Measurements from ENCODE around the gene POLR2H.
"Not testable (repeated sequence)": the region's sequence is repeated elsewhere in the genome, so short reads cannot be mapped to it uniquely, and the experiment has no call there.

POLR2H gene

DNA sequence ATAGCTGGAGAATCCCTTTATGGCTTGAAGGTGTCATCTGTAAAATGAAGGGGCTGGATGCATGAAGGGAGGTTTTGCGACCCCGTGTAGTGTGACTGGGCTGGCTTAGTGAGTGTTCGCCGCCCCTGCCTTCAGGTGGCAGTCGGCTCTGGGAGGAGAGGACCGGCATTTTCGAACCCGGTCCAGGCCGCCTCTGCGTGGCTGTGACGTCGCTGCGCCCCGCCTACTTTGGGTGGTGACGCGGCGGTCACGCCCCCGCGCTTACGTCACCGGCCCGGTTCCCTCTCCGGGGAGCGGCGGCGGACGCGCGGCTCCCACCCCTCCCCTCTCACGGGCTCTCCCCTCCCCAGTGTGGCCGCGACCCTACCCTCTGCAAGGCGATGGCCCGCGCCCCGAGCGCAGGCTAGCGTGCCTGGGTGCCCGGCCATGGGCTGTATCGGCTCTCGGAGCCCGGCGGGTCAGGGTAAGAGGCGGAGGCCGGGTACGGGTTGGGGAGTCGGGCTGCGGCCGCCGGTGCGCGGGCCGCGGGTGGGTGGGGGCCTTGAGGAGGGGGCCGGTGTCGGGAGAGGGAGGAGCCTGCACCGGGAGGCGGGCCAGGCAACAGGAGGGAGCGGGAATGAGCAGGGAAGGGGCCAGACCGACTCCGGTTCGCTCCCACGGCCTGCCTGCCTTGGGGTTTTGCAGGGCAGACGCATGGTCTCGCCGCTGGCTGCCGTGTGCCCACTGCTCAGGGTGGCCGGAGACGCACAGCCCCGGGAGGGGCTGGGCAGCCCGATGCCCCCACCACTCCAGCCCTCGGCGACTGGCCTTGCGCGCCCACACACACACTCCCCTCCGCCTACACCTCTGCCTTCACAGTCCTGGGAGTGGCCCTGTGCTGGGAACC, 25.6 kb upstream of the POLR2H start:
- DNase-seq (ENCODE audit: low read depth) = peak; percentile 77

DNA sequence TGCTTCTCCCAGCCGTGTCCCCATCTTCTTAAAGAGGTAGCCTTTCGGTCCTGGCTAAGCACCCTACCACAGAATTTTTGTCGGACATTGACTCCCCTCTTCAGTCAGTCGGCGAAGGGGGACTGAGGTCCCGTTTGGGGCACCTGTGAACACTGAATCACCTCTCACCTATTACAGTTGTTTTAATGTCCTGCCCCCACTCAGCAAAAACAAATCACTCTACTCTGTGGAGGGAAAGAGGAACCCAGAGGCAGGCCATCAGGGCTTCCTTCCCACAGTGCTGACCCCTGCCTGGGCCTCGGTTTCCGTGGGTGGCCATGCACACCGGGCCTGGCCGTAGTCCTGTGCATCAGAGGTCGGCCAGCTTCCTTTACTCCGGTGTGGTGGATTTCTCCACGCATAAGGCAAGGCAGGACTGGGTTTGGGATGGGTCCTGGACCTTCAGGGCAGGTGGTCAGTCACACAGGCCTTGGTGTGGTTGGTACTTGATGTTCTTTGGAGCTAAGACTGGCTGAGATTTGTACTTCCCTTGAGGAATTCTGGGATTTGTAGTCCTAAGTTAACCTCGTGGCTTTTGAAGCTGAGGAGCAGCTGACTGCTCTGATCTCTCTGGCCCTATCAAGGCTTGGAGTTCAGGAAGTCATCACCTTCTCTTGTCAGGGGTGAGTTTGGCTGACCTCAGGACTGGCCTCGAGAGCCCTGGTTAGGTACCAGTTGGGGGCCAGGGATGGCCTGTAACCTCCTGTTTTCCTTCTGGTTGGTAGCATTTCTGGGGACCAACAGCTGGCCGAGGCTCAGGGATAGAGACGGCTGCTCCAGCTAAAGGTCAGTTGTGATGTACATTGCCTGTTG, 24.7 kb upstream of the POLR2H start:
- DNase-seq (ENCODE audit: low read depth) = no peak

DNA sequence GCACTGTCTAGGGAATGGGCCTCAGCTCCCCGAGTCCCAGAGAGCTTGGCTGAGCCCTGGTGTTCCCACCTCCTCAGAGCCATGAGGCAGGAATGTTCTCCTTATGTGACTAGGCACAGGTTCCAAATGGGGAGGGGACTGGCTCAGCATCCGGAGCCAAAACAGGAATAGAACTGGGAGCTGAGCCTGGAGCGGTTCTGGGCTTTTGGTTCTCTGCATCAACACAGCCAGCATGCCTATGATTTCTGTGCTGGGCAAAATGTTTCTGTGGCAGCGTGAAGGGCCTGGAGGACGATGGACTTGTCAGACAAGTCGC, 24.2 kb upstream of the POLR2H start, which contains the start of gene FAM131A:
FAM131A (plus strand) TSS at position 202 of the 316 bp plus-strand sequence; CDS start at position 233, 31 bp downstream.
- DNase-seq (ENCODE audit: low read depth) = no peak

DNA sequence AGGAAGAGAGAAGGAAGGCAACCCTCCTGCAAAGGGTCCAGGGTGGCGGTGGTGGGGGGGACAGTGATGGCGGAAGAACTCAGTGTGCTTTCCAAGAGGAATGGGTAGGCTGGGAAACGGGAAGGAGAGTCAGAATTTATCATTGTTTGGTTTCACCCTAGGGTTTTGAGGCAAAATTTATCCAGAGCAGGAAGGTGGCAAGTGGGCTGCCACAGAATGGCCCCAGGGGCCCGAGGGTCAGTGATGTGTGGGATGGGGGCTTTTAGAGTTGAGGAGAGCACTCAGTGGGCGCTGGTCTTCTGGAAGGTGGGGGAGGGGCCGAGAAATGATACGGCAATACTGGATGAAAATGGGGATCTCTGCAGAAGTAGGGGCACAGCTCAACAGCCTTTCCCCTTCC, 23.5 kb upstream of the POLR2H start:
- no peak for DNase-seq (ENCODE audit: low read depth)

DNA sequence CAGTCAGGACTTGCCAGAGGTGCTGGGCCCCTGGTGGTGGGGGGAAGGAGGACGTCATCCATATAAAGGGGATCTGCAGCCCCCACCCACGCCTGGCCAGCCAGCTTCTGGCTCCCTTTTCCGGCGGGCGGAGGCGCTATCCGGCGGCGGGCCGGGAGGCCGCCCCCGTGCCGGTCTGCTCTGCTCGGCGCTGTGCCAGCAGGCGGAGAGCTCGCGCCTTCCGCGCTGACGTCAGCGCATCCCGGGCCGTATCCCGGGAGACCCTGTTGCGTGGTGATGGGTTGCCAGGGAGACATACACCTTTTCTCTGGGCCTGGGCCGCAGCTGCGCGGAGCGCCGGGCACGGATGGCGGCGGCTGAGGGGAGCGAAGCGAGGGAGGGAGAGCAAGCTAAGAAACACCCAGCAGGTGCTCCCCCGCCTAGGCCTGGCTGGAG, 23.0 kb upstream of the POLR2H start:
- DNase-seq (ENCODE audit: low read depth) = no peak

DNA sequence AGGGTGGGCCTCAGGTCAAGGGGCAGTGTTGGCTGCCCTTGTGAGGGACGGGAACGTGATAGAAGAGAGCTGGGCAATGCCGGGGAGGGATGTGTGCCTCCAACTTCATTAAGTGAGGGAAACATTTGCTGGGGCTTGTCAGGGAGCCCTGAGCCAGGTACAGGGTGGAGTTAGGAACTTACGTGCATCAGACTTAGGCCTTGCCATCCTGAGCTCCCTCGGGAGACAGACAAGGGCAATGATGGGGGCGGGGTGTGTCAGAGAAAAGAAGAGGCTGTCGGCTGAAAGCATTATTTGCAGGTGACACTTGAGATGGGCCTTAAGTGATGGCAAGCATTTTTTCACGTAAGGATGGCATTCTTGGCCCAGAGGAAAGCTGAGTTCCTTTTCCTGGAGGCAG, 22.5 kb upstream of the POLR2H start:
- no peak for DNase-seq (ENCODE audit: low read depth)

DNA sequence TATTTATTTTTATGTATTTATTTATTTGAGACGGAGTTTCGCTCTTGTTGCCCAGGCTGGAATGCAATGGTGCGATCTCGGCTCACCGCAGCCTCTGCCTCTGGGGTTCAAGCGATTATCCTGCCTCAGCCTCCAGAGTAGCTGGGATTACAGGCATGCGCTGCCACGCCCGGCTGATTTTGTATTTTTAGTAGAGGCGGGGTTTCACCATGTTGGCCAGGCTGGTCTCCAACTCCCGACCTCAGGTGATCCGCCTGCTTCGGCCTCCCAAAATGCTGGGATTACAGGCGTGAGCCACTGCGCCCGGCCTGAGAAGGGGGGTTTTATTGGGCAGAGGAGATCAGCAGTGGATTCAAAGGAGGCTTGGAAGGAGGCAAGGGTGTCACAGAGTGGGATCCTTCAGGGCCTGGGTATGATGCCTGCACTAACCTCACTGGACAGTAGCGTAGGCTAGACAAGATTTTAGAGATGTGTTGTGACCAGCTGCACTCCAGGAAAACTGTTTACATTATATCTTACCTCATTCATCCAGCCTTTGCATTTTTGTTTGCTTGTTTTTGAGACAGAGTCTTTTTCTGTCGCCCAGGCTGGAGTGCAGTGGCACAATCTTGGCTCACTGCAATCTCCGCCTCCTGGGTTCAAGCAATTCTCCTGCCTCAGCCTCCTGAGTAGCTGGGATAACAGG, 21.9 kb upstream of the POLR2H start:
- DNase-seq (ENCODE audit: low read depth) = not testable (repeated sequence)

DNA sequence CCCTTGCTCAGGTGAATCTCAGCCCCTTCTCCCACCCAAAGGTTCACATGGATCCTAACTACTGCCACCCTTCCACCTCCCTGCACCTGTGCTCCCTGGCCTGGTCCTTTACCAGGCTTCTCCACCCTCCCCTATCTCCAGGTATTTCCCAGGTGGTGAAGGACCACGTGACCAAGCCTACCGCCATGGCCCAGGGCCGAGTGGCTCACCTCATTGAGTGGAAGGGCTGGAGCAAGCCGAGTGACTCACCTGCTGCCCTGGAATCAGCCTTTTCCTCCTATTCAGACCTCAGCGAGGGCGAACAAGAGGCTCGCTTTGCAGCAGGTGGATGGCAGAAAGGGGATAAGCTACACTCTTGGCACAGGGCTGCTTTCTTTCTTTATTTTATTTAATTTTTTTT, 19.6 kb upstream of the POLR2H start:
- DNase-seq (ENCODE audit: low read depth) = no peak

DNA sequence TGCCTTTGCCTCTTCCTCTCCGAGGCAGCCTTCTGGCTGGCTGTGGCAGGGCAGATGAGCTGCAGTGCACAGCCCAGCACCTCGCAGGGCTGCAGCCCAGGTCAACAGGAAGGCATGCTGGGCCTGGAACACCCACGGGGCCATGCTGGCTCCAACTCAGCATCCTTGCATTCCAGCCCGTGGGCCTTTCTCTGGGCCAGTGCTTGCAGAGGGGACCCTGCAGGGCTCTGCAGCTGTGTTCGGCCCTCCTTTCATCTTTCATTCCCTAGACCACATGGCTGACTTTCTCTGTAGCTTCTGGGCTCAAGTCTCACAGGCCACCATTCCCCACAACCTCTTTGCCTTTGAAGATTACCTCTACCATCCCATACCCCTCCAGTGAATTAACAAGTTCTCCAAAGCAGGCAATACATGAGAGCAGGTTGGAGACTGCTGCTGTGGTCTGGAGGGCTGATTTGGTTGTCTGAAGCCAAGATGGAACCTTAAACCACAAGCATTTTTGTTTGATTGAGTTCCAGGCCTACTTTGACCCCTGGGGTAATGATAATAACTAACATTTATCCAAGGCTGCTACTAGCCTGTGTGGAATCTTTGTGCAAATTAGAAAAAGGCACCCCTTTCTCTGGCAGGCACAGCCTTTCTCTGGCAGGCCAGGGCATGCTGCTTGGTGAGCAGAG, 18.2 kb upstream of the POLR2H start:
- DNase-seq (ENCODE audit: low read depth) = no peak

DNA sequence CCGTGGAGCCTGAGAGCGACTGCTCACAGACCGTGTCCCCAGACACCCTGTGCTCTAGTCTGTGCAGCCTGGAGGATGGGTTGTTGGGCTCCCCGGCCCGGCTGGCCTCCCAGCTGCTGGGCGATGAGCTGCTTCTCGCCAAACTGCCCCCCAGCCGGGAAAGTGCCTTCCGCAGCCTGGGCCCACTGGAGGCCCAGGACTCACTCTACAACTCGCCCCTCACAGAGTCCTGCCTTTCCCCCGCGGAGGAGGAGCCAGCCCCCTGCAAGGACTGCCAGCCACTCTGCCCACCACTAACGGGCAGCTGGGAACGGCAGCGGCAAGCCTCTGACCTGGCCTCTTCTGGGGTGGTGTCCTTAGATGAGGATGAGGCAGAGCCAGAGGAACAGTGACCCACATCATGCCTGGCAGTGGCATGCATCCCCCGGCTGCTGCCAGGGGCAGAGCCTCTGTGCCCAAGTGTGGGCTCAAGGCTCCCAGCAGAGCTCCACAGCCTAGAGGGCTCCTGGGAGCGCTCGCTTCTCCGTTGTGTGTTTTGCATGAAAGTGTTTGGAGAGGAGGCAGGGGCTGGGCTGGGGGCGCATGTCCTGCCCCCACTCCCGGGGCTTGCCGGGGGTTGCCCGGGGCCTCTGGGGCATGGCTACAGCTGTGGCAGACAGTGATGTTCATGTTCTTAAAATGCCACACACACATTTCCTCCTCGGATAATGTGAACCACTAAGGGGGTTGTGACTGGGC, 16.8 kb upstream of the POLR2H start:
- no peak for DNase-seq (ENCODE audit: low read depth)

DNA sequence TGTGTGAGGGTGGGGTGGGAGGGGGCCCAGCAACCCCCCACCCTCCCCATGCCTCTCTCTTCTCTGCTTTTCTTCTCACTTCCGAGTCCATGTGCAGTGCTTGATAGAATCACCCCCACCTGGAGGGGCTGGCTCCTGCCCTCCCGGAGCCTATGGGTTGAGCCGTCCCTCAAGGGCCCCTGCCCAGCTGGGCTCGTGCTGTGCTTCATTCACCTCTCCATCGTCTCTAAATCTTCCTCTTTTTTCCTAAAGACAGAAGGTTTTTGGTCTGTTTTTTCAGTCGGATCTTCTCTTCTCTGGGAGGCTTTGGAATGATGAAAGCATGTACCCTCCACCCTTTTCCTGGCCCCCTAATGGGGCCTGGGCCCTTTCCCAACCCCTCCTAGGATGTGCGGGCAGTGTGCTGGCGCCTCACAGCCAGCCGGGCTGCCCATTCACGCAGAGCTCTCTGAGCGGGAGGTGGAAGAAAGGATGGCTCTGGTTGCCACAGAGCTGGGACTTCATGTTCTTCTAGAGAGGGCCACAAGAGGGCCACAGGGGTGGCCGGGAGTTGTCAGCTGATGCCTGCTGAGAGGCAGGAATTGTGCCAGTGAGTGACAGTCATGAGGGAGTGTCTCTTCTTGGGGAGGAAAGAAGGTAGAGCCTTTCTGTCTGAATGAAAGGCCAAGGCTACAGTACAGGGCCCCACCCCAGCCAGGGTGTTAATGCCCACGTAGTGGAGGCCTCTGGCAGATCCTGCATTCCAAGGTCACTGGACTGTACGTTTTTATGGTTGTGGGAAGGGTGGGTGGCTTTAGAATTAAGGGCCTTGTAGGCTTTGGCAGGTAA, 16.0 kb upstream of the POLR2H start:
- no peak for DNase-seq (ENCODE audit: low read depth)

DNA sequence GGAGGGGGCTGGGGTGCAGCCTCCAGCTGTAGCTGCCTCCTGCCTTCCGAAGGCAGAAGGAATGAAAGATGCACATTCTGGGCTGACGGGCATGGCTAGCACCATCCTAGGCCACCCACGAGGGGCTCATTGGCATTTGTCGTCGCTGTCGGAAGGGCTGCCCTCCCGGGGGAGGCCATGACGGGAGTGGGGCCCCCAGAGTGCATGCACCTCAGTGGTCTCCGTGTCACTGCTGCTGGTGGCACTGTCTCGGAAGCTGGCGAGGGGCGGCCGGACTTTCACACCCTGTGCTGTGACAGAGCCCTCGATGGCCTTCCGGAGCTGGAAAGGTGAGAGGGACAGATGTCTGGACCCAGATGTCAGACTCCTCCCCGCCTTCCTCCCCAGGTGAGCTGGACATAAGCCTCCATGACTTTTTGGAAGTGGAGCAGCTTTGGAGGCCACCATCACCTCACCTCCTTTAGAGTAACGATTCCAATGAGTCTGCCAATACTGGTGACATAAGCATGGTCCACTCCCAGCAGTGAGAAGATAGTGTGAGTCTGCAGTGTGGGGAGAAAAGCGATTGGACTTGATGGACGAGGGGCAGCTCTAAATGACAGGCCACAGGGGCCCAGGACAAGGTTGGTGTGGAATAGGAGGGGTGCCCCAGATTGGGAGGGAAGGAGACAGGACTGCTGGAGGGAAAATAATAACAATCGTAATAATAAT, 14.9 kb upstream of the POLR2H start:
- no peak for DNase-seq (ENCODE audit: low read depth)

DNA sequence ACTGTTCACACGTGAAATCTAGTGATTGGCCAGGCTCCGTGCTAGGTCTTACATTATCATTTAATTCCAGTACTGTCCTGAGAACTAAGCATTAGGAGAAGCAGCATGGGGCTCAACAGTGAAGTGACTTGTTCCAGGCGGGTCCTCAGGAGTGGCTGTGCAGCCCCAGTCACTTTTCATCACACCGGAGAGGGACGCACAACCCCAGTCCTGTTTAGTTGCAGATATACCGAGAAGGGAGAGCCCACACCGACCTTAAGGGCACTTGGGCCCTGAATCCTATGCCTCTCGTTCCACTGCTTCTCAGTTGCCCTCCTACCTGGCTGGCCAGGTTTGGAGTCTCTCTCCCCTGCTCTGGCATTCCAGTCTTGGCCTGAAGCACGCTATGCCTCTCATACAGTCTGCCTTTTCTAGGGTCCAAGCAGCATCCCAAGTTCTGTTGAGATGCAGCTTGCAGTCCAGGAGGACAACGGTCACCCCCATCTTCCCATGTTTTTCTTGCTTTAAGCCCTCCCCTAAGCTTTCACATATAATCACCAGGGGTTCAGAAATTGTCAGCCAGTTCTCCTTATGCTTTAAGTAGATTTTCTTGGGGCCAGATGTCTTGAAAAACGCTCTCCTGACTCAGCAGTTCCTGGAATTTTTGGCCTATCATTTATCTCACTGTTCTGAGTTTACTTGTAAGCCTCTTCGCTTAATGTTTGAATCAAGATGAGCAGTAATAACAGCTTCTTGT, 14.0 kb upstream of the POLR2H start:
- no peak for DNase-seq (ENCODE audit: low read depth)

DNA sequence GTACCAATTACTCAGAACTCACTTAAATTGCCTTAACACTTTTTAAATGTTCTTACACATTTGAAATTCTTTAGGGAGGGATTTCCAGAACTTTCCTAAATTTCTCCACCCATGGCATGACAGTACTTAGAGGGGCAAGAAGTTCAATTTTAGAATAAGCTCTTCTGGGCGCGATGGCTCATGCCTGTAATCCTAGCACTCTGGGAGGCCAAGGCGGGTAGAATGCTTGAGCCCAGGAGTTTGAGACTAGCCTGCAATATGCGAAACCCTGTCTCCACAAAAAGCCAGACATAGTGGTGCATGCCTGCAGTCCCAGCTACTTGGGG, 13.5 kb upstream of the POLR2H start:
- DNase-seq (ENCODE audit: low read depth) = no peak

DNA sequence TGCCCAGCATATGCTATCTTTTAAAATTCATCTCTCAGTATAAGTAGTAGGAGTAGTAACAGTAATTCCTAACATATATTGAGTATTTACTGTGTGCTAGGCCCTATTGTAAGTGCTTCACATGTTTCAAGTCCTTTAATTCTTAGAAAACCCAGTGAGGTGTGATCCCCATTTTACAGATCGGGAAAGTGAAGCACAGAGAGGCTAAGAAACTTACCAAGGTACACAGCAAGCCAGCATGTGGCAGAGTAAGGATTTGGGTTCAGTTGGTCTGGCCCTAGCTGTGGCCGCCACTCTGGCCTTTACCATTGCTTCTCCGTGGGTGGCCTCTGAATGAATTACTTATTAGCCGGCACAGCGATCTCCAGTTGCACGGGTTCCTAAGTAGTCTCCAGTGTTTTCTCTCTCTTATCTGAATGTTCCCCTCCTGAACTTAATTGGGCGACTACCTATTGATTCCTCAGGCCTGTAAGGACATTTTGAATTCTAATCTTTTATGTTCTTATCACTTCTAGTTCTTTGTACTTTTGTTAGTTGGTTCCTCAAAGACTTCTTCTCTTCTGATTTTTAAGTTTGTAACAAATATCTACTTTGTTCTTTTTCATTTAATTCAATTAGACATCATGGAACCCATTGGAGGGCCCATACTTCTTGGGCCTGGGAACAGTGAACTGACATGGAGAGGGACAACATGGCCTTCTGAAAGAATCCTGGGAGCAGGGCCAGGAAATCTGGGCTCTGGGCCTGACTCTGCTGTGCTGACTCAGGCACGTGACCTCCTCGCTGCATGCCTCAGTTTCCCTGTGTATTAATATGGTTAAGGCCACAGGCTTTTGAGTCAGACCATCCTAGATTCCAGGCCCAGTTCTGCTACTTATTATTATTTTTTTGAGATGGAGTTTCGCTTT, 11.7 kb upstream of the POLR2H start:
- DNase-seq (ENCODE audit: low read depth) = no peak

DNA sequence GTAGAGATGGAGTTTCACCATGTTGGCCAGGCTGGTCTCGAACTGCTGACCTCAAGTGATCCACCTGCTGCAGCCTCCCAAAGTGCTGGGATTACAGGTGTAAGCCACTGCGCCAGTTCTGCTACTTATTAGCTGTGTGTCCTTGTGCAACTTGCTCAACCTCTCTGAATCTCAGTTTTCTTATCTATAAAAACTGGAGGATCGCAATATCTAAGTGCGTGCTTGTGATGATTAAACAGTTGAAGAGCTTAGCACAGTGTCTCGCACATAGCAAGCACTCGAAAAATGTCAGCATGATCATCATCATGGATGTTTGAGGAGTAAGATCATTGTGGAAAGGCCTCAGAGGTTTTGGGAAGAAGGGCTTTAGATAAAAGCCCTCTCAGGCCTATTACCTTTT, 10.9 kb upstream of the POLR2H start:
- DNase-seq (ENCODE audit: low read depth) = no peak

DNA sequence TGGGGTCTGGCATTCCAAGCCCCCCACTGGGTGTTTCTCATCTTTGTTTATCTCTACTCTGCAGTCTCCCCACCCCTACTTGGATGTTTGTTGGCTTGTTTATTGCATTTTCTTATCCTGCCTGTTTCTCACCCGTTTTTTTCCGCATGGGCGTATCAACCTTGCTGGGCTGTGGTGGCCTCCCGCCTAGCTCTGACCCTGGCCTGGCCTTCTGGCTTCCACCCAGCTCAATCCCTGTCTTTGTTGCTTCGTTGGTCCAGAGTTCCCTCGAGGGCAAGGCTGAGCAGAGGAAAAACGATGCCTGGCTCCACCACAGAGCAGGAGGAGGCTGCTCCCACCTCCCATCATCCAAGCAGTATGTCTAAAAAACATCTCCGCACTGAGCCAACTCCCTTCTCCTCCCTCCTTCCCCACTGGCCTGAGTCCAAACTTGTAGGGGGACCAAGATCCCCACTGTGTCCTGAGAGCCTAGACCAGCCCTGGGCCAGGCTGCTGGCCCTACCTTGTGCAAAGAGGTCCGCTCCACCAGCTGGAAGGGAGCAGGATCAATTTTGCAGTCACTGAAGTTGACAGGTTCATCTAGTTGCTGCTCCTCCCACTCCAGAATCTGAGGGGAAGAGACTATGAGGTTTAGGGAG, 9.9 kb upstream of the POLR2H start:
- DNase-seq (ENCODE audit: low read depth) = no peak
